ENCODE results near the gene NPL. TPM values are rescaled to one million over a fixed set of nuclear protein-coding genes. Genes with fewer than 3 reads are reported as not detected.

Gene NPL
- polyA plus RNA-seq, 1 experiment, result 1.2 TPM

DNA sequence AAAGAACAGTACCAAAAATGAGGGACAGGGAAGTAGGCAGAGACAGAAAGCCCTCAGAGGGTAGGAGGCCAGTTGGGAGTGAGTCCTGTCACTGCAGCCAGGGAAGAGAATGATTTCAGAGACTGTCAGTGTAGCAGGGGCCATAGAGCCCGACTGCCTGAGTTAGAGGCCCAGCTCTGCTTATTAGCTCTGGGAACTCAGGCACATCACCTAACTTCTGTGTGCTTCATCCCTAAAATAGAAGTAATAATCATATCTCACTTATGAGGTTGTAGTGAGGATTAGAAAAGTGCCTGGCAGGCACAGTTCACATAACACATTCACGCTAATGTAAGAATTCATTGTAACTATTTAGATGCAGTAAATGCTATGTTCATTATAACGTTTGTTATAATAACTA lies 18.3 kb downstream of the NPL start:
- no peak for DNase-seq (ENCODE audit: low read depth)
- ChIA-PET POLR2A (no interaction called here), CTCF (no interaction called here)
- H3K36me3 ChIP-seq (ENCODE audit: control insufficient read depth, insufficient read depth, low read length), result no peaks in the 10 kb centered on the region
- TF ChIP-seq, protein P1, sequence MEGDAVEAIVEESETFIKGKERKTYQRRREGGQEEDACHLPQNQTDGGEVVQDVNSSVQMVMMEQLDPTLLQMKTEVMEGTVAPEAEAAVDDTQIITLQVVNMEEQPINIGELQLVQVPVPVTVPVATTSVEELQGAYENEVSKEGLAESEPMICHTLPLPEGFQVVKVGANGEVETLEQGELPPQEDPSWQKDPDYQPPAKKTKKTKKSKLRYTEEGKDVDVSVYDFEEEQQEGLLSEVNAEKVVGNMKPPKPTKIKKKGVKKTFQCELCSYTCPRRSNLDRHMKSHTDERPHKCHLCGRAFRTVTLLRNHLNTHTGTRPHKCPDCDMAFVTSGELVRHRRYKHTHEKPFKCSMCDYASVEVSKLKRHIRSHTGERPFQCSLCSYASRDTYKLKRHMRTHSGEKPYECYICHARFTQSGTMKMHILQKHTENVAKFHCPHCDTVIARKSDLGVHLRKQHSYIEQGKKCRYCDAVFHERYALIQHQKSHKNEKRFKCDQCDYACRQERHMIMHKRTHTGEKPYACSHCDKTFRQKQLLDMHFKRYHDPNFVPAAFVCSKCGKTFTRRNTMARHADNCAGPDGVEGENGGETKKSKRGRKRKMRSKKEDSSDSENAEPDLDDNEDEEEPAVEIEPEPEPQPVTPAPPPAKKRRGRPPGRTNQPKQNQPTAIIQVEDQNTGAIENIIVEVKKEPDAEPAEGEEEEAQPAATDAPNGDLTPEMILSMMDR (IDR thresholded peaks at IDR 0.05; ENCODE audit: insufficient read depth, low read depth, low read length), result no peak
- H3K4me3 ChIP-seq (ENCODE audit: low read depth, low read length), result no peak overlapping the region
- H3K27me3 ChIP-seq (ENCODE audit: control insufficient read depth, insufficient read depth, low read length), result no peaks in the 10 kb centered on the region

DNA sequence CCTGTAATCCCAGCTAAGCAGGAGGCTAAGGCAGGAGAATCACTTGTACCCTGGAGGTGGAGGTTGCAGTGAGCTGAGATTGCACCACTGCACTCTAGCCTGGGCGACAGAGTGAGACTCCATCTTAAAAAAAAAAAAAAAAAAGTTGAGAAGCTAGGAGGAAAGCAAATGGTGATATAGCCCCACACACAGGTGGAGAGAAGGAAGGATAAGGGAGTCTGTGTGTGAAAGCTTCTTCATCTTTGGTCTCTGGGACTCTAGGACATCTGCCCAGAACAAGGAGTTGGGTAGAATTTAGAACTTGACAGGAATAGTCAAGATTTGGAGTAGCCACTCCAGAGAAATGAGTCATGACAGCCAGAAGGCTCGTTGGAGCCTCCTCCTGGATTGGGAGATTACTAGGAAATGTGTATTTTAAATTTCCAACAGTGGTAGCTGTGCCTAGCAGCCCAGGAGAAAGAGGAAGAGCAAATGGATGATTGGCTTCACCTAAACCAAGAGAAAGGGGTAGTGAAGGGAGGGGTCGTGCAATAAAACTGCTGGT lies 19.9 kb downstream of the NPL start:
- Histone ChIP-seq H3K36me3 (ENCODE audit: control insufficient read depth, insufficient read depth, low read length) (no peaks in the 10 kb centered on the region), H3K4me3 (ENCODE audit: low read depth, low read length) (no peak overlapping the region), H3K27me3 (ENCODE audit: control insufficient read depth, insufficient read depth, low read length) (no peaks in the 10 kb centered on the region)
- ChIA-PET POLR2A (no interaction called here), CTCF (no interaction called here)
- TF ChIP-seq, protein P1 (IDR thresholded peaks at IDR 0.05; ENCODE audit: insufficient read depth, low read depth, low read length), result no peak
- DNase-seq (ENCODE audit: low read depth), result no peak

DNA sequence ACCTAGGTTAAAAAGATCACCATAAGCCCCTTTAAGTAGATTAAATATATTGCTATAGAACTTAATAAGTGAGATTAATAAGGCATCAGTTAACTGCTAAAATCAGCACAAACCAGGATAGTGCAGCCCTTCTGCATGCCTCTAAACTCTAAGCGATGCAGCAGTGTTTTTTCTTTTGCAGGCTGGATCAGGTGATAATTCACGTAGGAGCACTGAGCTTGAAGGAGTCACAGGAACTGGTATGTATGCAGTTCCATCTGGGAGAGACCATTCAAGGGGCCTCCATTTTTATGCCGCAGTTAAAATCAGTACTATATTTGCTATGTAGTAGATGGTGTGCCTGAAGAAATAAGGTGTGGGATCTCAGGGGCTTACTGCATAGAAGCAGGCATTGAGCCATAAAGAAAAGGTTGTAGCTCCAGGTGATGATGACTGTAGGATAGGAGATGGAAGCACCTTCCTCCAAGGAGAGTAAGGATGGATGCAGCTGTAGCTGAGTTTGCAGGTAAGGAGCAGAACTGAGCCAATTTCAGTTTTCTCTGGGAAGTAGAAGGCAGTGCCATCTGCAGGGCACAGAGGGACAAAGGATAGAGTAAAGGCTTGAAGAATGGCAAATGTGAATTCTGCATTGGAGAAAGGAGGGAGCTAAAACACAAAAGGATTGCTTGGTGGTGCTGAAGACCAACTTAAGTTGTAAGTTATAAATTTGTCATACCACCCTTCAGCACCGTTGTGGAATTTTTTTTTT lies 22.6 kb downstream of the NPL start:
- TF ChIP-seq, protein P1 (IDR thresholded peaks at IDR 0.05; ENCODE audit: insufficient read depth, low read depth, low read length), result no peak
- ChIA-PET CTCF (interaction anchor here (1.2 kb wide), 1 partner anchor 17 kb away, joined by 3 read pairs; no protein-coding TSS in a partner anchor), POLR2A (no interaction called here)
- no peaks in the 10 kb centered on the region for H3K27me3 ChIP-seq (ENCODE audit: control insufficient read depth, insufficient read depth, low read length)
- no peaks in the 10 kb centered on the region for H3K36me3 ChIP-seq (ENCODE audit: control insufficient read depth, insufficient read depth, low read length)
- H3K4me3 ChIP-seq (ENCODE audit: low read depth, low read length), result no peak overlapping the region
- no peak for DNase-seq (ENCODE audit: low read depth)

DNA sequence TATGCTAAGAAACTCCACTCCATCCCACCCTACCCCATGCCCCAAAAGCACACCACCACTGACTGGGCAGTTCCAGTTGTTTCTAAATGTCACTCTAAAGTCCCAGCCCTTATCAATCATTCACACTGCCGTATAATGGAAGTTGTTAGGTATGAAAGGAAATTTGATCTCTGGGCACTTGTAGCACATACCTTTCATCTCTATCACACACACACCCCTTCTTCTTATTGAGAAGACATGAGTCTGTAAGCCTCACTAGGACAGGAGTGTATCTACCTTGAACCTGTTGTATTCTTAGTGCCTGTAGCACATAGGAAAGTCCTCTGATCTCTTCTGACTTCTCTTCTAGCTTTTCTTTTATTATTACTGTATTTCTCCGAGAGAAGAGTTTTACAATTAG lies 27.3 kb downstream of the NPL start:
- H3K4me3 ChIP-seq (ENCODE audit: low read depth, low read length), result no peak overlapping the region
- no peaks in the 10 kb centered on the region for H3K27me3 ChIP-seq (ENCODE audit: control insufficient read depth, insufficient read depth, low read length)
- ChIA-PET CTCF (no interaction called here), POLR2A (no interaction called here)
- TF ChIP-seq, protein P1 (IDR thresholded peaks at IDR 0.05; ENCODE audit: insufficient read depth, low read depth, low read length), result no peak
- no peaks in the 10 kb centered on the region for H3K36me3 ChIP-seq (ENCODE audit: control insufficient read depth, insufficient read depth, low read length)
- DNase-seq (ENCODE audit: low read depth), result no peak

DNA sequence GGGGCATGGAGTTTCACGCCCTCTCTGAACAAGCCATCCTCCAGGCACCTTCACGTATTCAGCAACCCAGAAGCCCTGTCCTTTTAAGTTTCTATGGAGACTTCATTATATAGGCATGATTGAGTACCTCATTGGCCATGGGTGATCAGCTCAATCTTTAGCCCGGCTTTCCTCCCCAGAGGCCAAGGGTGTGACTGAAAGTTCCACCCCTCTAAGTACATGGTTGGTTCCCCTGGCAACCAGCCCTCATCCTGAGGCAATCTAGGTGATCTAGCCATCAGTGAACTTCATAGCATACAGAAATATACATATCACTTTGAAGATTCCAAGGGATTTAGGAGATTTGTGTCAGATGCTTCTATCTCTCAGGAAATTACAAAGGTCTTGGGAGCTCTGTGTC lies 28.2 kb downstream of the NPL start:
- H3K27me3 ChIP-seq (ENCODE audit: control insufficient read depth, insufficient read depth, low read length), result no peaks in the 10 kb centered on the region
- TF ChIP-seq, protein P1 (IDR thresholded peaks at IDR 0.05; ENCODE audit: insufficient read depth, low read depth, low read length), result no peak
- ChIA-PET CTCF (interaction anchor here (0.6 kb wide), 1 partner anchor 12 kb away, joined by 3 read pairs; no protein-coding TSS in a partner anchor), POLR2A (no interaction called here)
- no peaks in the 10 kb centered on the region for H3K36me3 ChIP-seq (ENCODE audit: control insufficient read depth, insufficient read depth, low read length)
- H3K4me3 ChIP-seq (ENCODE audit: low read depth, low read length), result no peak overlapping the region
- DNase-seq (ENCODE audit: low read depth), result no peak

Data from BJ (cell line).